Measurements from ENCODE around the gene RBKS. TPM values are rescaled to one million over a fixed set of nuclear protein-coding genes. Genes with fewer than 3 reads are reported as not detected.

The RBKS gene
- total and polyA plus RNA-seq, 2 of the 13 experiments (the other 11 are each of a cell fraction or from before 2014, with no cell fraction given): 7.7 to 8.3 TPM

- no peak for TF ChIP-seq SMAD3 (CRISPR knock-in tag; IDR thresholded peaks at IDR 0.05)
- TF ChIP-seq ZEB1 (IDR thresholded peaks at IDR 0.05; ENCODE audit: insufficient replicate concordance, low read depth): peak; percentile 93
- TF ChIP-seq TCF7 (IDR thresholded peaks at IDR 0.05; ENCODE audit: low read depth): 0 out of 2 replicates have a peak, but pooled peaks have one; percentile 41
- TF ChIP-seq MAFF (IDR thresholded peaks at IDR 0.05; ENCODE audit: low read depth, low read length): no peak
- no peak for TF ChIP-seq ZNF263 (CRISPR knock-in tag; IDR thresholded peaks at IDR 0.05)
- TF ChIP-seq ZNF550 (CRISPR knock-in tag; IDR thresholded peaks at IDR 0.05; ENCODE audit: borderline replicate concordance): 0 out of 2 replicates have a peak, but pooled peaks have one; percentile 42
- TF ChIP-seq AKNA (CRISPR knock-in tag; IDR thresholded peaks at IDR 0.05; ENCODE audit: borderline replicate concordance): no peak
- TF ChIP-seq ZNF17 (CRISPR knock-in tag; IDR thresholded peaks at IDR 0.05): no peak
- no peak for TF ChIP-seq NR2F1 (CRISPR knock-in tag; IDR thresholded peaks at IDR 0.05)
- peak; percentile 55; the same call in 1 of the 2 replicates for TF ChIP-seq MXD3 (CRISPR knock-in tag; IDR thresholded peaks at IDR 0.05)
- TF ChIP-seq FLYWCH1 (CRISPR knock-in tag; IDR thresholded peaks at IDR 0.05): no peak
- peak; percentile 68 for TF ChIP-seq ASH2L (IDR thresholded peaks at IDR 0.05; ENCODE audit: insufficient read length, low read depth, low read length)
- peak; percentile 93 for TF ChIP-seq ZNF362 (CRISPR knock-in tag; IDR thresholded peaks at IDR 0.05; ENCODE audit: borderline replicate concordance)
- no peak for TF ChIP-seq ZNF790 (CRISPR knock-in tag; IDR thresholded peaks at IDR 0.05; ENCODE audit: borderline replicate concordance)
- TF ChIP-seq ZBTB2 (CRISPR knock-in tag; IDR thresholded peaks at IDR 0.05; ENCODE audit: low read depth): no peak
- no peak for TF ChIP-seq FOXA1 (IDR thresholded peaks at IDR 0.05)
- TF ChIP-seq FOXA1 (CRISPR knock-in tag; IDR thresholded peaks at IDR 0.05): peak; percentile 21; the same call in 1 of the 2 replicates
- no peak for TF ChIP-seq ZNF597 (CRISPR knock-in tag; IDR thresholded peaks at IDR 0.05)
- TF ChIP-seq RBAK (CRISPR knock-in tag; IDR thresholded peaks at IDR 0.05): no peak
- 0 out of 2 replicates have a peak, but pooled peaks have one; percentile 44 for TF ChIP-seq ZNF256 (CRISPR knock-in tag; conservative IDR thresholded peaks at IDR 0.05)
- TF ChIP-seq CC2D1A (CRISPR knock-in tag; IDR thresholded peaks at IDR 0.05): no peak
Measured at GRCh38 chr2:27752551-27753237, 137.5 kb downstream of the RBKS start (continued).

Data from HepG2 (cell line).